Keratinocyte (primary cell): Measurements from ENCODE around the gene CPED1. TPM values are rescaled to one million over a fixed set of nuclear protein-coding genes. Genes with fewer than 3 reads are reported as not detected.

ENCODE experiments used
- DNase-seq: peaks from one replicate; pipeline ENCODE4 v3.0.0-alpha.2; 2011; ENCODE audit warnings: low read depth, missing footprints, low spot score
- FAIRE-seq: peaks from 2 replicates; lab custom pipeline; 2011; peaks lifted over from hg19 to GRCh38; lab: Jason Lieb, UNC
- H2AFZ ChIP-seq: 2 replicates; pipeline ENCODE4 v1.6.0; 2012; ENCODE audit warnings: low read length, control low read depth, inconsistent platforms; ENCODE audit not compliant: control insufficient read depth
- H3K27ac ChIP-seq: 2 replicates; pipeline ENCODE4 v1.5.1; 2011; ENCODE audit warnings: low read length; ENCODE audit not compliant: control insufficient read depth, insufficient read depth
- H3K27me3 ChIP-seq: 3 replicates; pipeline ENCODE4 v1.6.0; 2011; ENCODE audit warnings: low read length; ENCODE audit not compliant: control insufficient read depth, insufficient read depth; ENCODE audit errors: extremely low read depth
- H3K36me3 ChIP-seq, 2 experiments: 2 replicates in 1 of 2; 3 replicates in 1 of 2; pipeline ENCODE4 v1.5.1; 2011; ENCODE audit warnings: low read length in 2 of 2, mild to moderate bottlenecking in 1 of 2; ENCODE audit not compliant: control insufficient read depth in 2 of 2, insufficient read depth in 2 of 2; ENCODE audit errors: extremely low read depth in 1 of 2
- H3K4me1 ChIP-seq: 3 replicates; pipeline ENCODE4 v1.5.1; 2011; ENCODE audit warnings: low read length; ENCODE audit not compliant: control insufficient read depth, insufficient read depth; ENCODE audit errors: extremely low read depth
- H3K4me2 ChIP-seq: 3 replicates; pipeline ENCODE4 v1.6.0; 2011; ENCODE audit warnings: low read depth, low read length; ENCODE audit not compliant: control insufficient read depth, insufficient read depth; ENCODE audit errors: extremely low read depth
- H3K4me3 ChIP-seq, 3 experiments: fragments of 200-600 bp in 1 of 3; sonication (generic) in 1 of 3; 2 replicates in 2 of 3; 3 replicates in 1 of 3; pipeline ENCODE4 v1.5.1; 2011 to 2016; ENCODE audit warnings: low read length in 3 of 3, mild to moderate bottlenecking in 3 of 3, control low read depth in 2 of 3, inconsistent platforms in 1 of 3, low read depth in 1 of 3, mixed read lengths in 1 of 3, mixed run types in 1 of 3, moderate library complexity in 1 of 3; ENCODE audit not compliant: control insufficient read depth in 2 of 3, insufficient read depth in 2 of 3; ENCODE audit errors: extremely low read depth in 1 of 3
- H3K79me2 ChIP-seq: 2 replicates; pipeline ENCODE4 v1.6.0; 2012; ENCODE audit warnings: low read length; ENCODE audit not compliant: control insufficient read depth, insufficient read depth
- H3K9ac ChIP-seq: 3 replicates; pipeline ENCODE4 v1.6.0; 2011; ENCODE audit warnings: low read length; ENCODE audit not compliant: control insufficient read depth, insufficient read depth; ENCODE audit errors: extremely low read depth
- H3K9me1 ChIP-seq: 3 replicates; pipeline ENCODE4 v1.6.0; 2011; ENCODE audit warnings: low read length; ENCODE audit not compliant: control insufficient read depth, insufficient read depth; ENCODE audit errors: extremely low read depth
- H3K9me3 ChIP-seq: 2 replicates; pipeline ENCODE4 v1.5.1; 2012; ENCODE audit warnings: low read depth, low read length; ENCODE audit not compliant: control insufficient read depth
- H4K20me1 ChIP-seq: 3 replicates; pipeline ENCODE4 v1.6.0; 2011; ENCODE audit warnings: low read length; ENCODE audit not compliant: control insufficient read depth, insufficient read depth; ENCODE audit errors: extremely low read depth
- EZH2 ChIP-seq: IDR thresholded peaks from one replicate; pipeline ENCODE4 v1.6.1; 2012; ENCODE audit warnings: inconsistent platforms, mild to moderate bottlenecking, low read length, moderate library complexity
- dilution Hi-C: fragments of 300-500 bp; cut with MboI; formaldehyde crosslinking; loops from one replicate; pipeline ENCODE4 v1.7.0; 2020; ENCODE audit warnings: low sequenced_read_pairs; ENCODE audit not compliant: extremely low pct_ligation_motif_present
- polyA plus RNA-seq, 5 experiments: library from polyadenylated mRNA; depleted of rRNA in 3 of 5; stranded (reverse) in 3 of 5; stranded (forward) in 1 of 5; unstranded in 1 of 5; fragments of >200 nt; gene quantifications; 1 replicate in 1 of 5; 2 replicates in 3 of 5; 3 replicates in 1 of 5; pipeline versions ENCODE4 v1.2.1 to v1.2.3, GENCODE V29; 2011 to 2012; ENCODE audit warnings: missing spikeins in 2 of 5, low read depth in 1 of 5, low replicate concordance in 1 of 5
- TF ChIP-seq, protein P1 (sequence below), 3 experiments: IDR thresholded peaks in 1 of 3; conservative IDR thresholded peaks in 1 of 3; optimal IDR thresholded peaks in 1 of 3; 2 replicates in 2 of 3; 3 replicates in 1 of 3; pipeline versions ENCODE3 to v1.5.1; 2011; ENCODE audit warnings: low read length in 3 of 3, mild to moderate bottlenecking in 3 of 3, moderate library complexity in 2 of 3, control low read depth in 1 of 3, inconsistent platforms in 1 of 3; ENCODE audit not compliant: insufficient read depth in 2 of 3; ENCODE audit errors: extremely low read depth in 1 of 3

Gene CPED1
- polyA plus RNA-seq, 1 donor (not counting 4 experiments of a cell fraction or from before 2014, with no cell fraction given): 0.62 TPM

DNA sequence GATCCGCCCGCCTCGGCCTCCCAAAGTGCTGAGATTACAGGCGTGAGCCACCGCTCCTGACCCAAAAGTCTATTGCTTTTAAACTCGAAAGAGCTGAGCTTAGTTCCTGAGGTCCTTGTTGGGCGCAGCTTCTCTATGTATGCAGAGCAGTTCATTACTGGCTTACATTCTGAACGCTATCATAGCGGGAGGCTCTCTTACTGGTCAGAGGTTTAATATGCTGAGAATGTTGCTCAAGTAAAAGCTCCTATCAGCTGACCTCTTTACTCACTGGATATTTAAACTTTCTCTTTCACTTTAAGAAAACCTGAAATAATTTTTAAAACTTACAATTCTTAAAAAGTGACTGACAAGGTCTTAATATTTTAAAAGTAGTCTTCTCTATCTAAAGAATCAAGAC lies 179.5 kb downstream of the CPED1 start:
- no peak for TF ChIP-seq EZH2
- TF ChIP-seq, protein P1, sequence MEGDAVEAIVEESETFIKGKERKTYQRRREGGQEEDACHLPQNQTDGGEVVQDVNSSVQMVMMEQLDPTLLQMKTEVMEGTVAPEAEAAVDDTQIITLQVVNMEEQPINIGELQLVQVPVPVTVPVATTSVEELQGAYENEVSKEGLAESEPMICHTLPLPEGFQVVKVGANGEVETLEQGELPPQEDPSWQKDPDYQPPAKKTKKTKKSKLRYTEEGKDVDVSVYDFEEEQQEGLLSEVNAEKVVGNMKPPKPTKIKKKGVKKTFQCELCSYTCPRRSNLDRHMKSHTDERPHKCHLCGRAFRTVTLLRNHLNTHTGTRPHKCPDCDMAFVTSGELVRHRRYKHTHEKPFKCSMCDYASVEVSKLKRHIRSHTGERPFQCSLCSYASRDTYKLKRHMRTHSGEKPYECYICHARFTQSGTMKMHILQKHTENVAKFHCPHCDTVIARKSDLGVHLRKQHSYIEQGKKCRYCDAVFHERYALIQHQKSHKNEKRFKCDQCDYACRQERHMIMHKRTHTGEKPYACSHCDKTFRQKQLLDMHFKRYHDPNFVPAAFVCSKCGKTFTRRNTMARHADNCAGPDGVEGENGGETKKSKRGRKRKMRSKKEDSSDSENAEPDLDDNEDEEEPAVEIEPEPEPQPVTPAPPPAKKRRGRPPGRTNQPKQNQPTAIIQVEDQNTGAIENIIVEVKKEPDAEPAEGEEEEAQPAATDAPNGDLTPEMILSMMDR (optimal IDR thresholded peaks at IDR 0.05 in 1 of 3, IDR thresholded peaks at IDR 0.05 in 1 of 3, conservative IDR thresholded peaks at IDR 0.05 in 1 of 3; ENCODE audit: extremely low read depth in 1 of 3, insufficient read depth in 2 of 3, low read length in 3 of 3): no peak
- Histone ChIP-seq H3K4me3 (no peak overlapping the region), H3K4me2 (no peak overlapping the region), H2AFZ (no peak overlapping the region), H3K4me1 (no peaks in the 10 kb centered on the region), H3K27ac (no peak overlapping the region), H3K9me3 (no peaks in the 10 kb centered on the region), H3K9ac (no peak overlapping the region), H3K9me1 (no peaks in the 10 kb centered on the region), H3K36me3 (no peaks in the 10 kb centered on the region), H4K20me1 (no peaks in the 10 kb centered on the region), H3K79me2 (no peaks in the 10 kb centered on the region), H3K27me3 (no peaks in the 10 kb centered on the region)
- FAIRE-seq (no peak), DNase-seq (no peak)
- dilution Hi-C loops: no loop called here

DNA sequence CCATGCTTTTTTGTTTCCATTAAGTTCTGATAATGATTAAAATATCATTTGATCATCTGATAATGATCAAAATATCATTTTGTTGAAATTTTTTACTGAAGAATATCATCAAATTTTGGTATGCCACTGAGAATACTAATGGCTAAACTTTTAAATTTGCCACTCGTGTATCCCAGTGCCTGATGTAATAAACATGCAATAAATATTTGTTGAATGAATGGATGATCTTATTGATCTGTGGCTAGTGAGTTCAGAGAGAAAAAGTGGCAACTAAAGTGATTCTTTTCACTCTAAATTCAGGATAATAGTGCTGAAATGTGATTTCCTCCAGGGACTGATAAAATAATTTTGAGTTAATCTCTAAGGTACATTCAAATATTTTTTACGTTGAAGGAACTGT lies 181.0 kb downstream of the CPED1 start:
- no peak overlapping the region for H3K27ac ChIP-seq
- no peaks in the 10 kb centered on the region for H4K20me1 ChIP-seq
- H3K9me1 ChIP-seq: no peaks in the 10 kb centered on the region
- H3K9me3 ChIP-seq: no peaks in the 10 kb centered on the region
- H3K36me3 ChIP-seq: no peaks in the 10 kb centered on the region
- H3K4me2 ChIP-seq: no peak overlapping the region
- H3K9ac ChIP-seq: no peak overlapping the region
- no peak overlapping the region for H2AFZ ChIP-seq
- dilution Hi-C loops: no loop called here
- no peak for FAIRE-seq
- no peaks in the 10 kb centered on the region for H3K4me1 ChIP-seq
- no peak for DNase-seq
- TF ChIP-seq, protein P1 (optimal IDR thresholded peaks at IDR 0.05 in 1 of 3, IDR thresholded peaks at IDR 0.05 in 1 of 3, conservative IDR thresholded peaks at IDR 0.05 in 1 of 3; ENCODE audit: extremely low read depth in 1 of 3, insufficient read depth in 2 of 3, low read length in 3 of 3): no peak
- no peak for TF ChIP-seq EZH2
- H3K27me3 ChIP-seq: no peaks in the 10 kb centered on the region
- no peak overlapping the region for H3K4me3 ChIP-seq
- H3K79me2 ChIP-seq: no peaks in the 10 kb centered on the region
